ENCODE results near the gene RIOK3.
"Not testable (repeated sequence)": the region's sequence is repeated elsewhere in the genome, so short reads cannot be mapped to it uniquely, and the experiment has no call there.

RIOK3 gene, protein sequence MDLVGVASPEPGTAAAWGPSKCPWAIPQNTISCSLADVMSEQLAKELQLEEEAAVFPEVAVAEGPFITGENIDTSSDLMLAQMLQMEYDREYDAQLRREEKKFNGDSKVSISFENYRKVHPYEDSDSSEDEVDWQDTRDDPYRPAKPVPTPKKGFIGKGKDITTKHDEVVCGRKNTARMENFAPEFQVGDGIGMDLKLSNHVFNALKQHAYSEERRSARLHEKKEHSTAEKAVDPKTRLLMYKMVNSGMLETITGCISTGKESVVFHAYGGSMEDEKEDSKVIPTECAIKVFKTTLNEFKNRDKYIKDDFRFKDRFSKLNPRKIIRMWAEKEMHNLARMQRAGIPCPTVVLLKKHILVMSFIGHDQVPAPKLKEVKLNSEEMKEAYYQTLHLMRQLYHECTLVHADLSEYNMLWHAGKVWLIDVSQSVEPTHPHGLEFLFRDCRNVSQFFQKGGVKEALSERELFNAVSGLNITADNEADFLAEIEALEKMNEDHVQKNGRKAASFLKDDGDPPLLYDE

DNA sequence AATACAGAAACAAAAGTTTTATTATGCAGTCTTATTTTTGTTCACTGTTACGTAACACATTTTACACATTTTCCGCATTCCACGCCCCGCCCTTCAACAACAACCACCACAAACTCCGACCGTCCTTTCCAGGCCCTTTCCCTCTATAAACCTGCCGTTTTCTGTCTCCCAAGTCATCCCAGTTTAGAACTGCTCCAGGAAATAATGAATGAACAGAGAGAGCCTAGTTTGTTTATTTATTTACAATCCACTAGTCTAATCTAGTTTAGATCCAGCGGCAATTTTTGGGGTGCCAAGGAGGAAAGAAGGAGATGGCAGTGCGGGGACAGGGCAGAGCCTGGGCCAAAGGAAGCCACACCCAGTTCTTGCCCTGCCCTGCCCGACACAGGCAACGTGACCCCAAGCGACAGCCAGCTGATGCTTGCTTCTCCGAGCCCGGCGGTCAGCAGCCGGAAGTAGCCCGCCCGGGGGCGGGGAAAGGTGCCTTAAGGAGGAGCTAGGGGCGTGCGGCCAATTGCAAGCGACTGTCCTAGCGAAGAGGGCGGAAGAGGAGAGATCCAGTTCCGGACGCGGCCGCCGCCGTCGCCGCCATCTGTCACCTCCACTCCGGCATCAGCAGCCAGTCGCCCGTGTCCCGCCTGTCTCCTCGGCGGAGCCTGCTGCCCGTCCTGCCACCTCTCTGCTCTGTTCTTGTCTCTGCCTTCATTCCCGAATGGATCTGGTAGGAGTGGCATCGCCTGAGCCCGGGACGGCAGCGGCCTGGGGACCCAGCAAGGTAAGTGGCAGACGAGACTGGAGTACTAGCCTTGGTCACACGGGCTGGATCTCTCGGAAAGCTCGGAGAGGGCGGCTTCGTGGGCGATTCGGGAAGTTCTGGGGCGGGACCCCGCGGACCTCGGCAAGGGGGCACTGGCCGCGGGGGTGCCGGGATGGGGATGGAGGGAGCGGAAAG lies at the start of gene RIOK3:
Gene RIOK3, plus strand, starts transcription at position 560 of the 952 bp plus-strand sequence. Its CDS starts 153 bp downstream, at position 713.
- peak; percentile 98 for DNase-seq (ENCODE audit: low spot score)

DNA sequence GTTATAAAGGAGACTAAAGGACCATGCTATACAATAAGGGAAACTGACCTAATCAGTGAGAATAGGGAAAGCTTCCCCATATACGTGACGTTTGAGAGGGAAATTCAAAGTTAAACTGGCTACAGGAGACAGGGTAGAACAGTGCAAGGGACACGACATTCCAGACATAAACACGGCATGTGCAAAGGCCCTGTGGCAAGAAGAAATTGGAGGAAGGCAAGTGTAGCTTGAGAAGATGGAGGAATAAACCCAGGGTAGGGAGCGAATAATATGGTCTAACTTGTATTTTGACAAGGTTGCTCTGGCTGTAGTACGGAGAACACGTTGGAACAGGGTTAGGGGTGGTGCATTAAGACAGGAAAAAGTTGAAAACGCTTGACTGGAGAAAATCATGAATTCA lies 49.8 kb upstream of the RIOK3 start:
- no peak for DNase-seq (ENCODE audit: low spot score)

DNA sequence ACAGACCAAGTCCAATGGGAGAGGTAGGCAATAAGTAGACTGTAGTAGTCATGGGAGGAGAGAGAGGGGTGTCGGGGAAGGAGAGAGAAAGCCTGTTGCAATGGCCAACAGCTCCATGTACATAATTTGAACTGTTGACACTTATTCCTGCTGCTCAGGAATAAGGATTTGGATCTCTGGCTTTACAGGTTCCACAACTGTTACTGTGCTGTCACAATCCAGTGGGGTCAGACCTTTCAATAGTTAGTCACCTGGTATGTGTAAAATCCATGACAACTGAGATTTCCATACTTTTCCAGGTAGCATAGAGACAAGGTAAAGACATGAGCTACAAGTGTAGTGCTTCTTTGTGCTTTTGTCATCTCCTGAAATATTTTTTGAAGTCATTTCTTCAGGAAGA lies 47.5 kb upstream of the RIOK3 start:
- DNase-seq (ENCODE audit: low spot score): no peak

DNA sequence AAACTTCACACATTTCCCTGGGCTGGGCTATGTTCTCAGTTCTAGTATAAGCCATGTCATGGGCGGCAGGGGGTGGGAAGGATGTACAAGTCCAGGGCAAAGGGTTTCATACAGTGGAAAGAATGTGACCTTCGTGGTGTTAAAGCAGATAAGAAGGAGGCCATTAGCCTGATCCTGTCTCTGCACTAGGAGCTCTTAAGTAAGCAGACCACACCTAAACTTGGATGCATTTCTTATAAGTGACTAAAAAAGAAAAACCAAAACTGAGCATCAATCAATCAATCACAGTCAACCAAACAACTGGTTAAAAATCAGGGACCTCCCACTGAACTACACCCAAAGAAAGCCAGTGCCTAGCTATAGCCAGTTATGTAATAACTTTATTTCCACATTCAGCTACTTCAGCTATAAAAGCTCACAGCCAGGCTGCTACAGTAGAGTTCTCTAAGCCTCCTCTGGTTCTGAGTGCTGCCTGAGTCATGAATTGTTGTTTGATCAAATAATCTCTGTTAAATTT lies 46.8 kb upstream of the RIOK3 start:
- no peak for DNase-seq (ENCODE audit: low spot score)

DNA sequence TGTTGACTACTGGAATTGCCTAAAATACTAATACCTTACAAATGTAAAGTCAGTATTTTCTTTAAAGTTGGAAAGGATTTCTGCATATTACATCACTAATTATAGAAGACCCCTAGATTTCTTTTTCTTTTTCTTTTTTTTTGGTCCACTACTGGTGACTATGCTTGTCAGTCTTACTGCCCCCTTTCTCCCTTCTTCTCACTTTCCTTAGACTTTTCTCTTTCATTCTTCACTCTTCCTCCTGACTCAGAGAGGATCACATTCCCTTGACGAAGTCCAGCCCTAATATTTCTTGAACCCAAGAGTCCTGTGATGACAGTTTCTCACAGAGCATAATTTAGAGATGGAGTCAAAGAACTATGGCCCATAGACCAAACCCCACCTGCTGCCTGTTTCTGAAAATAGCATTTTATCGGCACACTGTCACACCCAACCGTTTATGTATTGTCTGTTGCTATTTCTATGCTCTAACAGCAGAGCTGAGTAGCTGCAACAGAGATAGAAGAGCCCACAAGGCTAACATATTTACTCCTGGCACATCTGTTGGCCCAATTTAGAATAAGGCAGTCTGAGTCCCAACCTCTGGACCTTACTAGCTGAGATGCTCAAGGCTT lies 40.6 kb upstream of the RIOK3 start:
- peak; percentile 11 for DNase-seq (ENCODE audit: low spot score)

DNA sequence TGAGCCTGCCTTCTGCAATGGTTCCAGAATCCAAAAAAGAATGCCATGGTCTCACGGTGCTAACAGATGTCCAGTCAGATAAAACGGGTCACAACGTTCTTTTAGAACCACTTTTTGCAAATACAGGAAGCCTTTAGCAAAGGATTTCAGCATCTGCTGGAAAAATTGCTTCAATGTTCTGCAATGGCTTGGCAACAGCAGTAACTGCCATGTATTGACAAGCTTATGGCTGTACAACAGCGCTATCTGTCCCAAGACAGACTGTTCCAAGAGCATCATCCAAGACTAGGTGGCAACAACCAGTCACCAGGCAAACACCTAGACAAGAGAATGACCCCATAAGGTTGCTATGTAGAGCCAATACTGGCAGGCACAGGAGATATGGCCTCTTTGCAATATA lies 37.6 kb upstream of the RIOK3 start:
- no peak for DNase-seq (ENCODE audit: low spot score)

DNA sequence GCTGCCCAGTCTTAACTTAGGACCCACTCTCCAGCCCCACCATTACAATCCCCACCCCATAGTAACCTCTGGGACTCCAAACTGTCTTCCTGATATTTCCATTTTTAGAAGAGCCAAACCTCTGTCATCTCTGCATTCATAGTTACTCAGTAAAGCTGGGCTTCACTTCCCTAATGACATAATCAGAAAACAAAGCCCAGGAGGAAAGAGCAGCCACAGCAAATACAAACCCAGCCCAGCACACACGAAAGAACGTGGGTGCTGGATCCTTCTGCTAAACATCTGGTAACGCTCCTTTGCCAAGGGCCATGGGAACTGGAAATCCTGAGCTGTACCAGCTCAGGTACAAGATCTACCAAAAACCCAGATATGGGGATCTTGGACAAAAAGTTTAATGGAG lies 36.8 kb upstream of the RIOK3 start:
- DNase-seq (ENCODE audit: low spot score): no peak

DNA sequence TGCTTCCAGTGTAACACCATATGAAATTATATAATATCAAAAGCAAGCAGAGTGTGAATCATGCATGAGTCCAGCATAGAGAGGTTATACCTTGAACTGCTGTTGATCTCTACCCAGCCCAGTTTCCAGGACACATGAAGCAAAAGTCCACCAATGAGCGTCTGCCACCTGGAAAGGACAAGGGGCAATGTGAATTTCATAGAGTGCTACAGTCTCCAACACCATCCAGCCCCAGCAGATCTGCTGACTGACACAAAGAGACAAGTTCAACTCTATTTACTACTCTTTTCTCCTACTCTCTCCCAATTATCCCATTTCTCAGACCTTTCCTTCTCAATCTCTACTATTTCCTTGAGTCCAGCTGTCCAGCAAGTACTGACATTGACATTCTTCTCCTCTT lies 31.8 kb upstream of the RIOK3 start:
- DNase-seq (ENCODE audit: low spot score): no peak

DNA sequence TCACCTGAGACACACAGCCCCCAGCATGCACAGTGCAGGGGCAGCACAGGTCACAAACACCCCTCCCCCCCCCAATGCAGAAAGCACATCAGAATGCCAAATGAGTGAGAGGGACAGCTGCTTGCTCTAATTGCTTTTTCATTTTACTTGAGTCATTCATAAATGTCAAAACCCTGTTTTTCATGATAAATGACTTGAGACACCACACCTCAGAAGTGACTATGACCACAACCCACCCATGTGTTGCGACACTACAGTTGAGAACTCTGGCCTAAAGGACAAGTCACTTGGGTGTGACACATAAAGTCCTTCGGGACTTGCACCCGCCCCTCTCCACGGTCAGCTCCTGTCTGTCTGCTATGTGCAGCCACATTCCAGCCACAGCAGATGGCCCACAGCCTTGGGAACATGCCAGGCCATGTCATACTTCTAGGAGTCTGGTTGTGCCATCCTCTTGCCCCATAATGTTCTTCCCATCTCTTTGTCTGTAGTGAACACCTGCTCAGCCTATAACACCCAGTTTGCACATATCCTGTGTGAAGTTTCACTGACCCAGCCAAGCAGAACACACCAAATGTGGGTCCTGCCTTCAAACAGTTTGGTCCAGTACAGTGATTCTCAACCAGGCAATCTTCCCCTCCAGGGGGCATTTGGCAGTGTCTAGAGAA lies 30.2 kb upstream of the RIOK3 start:
- DNase-seq (ENCODE audit: low spot score): peak; percentile 44

DNA sequence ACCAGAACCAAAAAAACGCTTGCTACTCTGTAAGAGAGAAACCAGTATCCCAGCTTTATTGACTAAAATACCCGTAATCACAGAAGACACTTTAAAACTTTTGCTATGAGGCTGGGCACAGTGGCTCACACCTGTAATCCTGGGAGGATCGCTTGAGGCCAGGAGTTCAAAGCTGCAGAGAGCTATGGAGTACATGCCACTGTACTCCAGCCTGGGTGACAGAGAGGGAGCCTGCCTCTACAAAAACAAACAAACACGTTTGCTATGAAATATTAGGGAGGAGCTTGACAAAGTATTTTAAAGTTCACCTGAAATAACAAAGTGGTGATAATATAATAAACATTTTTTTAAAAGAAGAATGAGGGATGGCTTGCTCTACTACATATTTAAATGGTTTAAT lies 28.5 kb upstream of the RIOK3 start:
- DNase-seq (ENCODE audit: low spot score): no peak

DNA sequence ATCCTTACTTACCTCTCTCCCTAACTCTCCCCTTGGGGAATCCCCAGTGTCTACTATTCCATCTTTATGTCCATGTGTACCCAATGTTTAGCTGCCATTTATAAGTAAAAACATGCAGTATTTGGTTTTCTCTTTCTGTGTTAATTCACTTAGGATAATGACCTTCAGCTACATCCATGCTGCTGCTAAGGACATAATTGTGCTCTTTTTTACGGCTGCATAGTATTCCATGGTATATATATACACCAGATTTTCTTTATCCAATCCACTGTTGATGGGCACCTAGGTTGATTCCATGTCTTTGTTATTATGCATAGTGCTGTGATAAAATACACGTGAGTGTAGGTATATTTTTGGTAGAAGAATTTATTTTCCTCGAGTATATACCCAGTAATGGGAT lies 24.3 kb upstream of the RIOK3 start:
- no peak for DNase-seq (ENCODE audit: low spot score)

DNA sequence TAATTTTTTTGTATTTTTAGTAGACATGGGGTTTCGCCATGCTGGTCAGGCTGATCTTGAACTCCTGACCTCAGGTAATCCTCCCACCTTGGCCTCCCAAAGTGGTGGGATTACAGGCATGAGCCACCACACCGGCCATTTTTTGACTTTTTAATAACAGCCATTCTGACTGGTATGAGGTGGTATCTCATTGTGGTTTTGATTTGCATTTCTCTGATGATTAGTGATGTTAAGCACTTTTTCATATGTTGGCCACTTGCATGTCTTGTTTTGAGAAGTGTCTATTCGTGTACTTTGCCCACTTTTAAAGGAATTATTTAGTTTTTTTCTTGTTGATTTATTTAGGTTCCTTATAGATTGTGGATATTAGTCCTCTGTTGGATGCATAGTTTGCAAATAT lies 23.5 kb upstream of the RIOK3 start:
- DNase-seq (ENCODE audit: low spot score): not testable (repeated sequence)

DNA sequence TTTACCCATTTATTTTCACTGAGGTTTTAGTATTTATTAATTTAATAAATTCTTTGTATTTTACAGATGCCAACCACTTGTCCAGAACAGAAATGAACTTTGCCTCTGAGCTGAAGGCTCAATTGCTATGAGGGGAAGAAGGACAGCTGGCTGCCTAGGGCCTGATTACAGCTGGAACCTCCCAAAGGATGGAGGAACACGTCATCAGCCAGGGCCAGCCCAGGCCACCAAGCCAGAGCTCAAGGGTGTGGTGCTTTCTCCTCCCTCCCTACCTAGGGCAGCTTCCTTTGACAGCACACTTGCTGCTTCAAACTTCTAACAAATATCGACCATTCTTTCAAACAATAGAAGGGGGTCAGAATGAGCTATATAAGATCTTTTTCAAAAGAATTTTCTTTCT lies 19.7 kb upstream of the RIOK3 start:
- DNase-seq (ENCODE audit: low spot score): no peak

DNA sequence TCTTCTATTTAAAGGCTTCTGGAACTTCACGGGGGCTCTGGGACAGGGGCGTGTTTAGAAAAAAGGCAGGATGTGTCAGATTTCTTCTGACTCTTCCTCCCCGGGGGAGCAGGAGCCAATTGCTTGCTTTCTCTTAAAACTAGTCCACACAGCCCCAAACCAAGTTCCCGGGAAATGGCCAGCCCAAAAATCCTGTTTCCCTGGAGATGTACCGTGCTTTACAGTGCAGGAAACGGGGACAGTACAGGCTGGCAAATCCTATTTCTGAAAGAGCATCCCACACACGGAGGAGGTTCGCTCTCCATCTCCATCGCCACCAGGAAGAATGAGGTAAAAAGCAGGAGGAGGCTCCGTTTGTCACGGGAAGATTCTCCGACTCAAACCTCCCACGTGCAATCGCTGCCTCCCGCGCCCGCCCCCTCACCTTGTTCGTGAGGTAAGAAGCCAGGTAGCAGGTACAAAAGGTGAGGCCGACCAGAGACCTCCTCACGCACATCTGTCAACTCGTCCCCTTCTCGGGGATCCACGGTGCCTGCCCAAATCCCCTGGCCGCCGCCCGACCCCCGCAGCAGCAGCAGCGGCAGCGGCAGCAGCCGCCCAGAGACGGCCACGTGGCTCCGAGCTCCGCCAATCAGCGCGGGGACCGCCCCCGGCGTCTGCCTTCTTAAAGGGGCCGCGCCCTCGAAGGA lies 15.6 kb upstream of the RIOK3 start:
- DNase-seq (ENCODE audit: low spot score): peak; percentile 78

DNA sequence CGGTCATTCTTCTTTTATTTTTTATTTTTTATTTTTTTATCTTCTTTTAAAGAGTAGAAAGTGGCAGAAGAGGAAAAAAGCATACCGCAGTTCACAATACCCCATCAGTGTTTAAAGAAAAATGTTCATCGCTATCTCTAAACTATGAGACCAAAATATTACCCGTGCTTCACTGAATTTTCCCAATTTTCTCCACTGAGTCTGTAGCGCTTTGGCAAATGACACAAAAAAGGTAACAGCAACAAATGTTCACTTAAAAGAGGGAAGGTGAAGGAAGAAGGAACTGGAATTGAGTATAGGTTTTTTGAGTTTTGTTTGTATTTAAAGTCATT lies 15.1 kb upstream of the RIOK3 start:
- no peak for DNase-seq (ENCODE audit: low spot score)

DNA sequence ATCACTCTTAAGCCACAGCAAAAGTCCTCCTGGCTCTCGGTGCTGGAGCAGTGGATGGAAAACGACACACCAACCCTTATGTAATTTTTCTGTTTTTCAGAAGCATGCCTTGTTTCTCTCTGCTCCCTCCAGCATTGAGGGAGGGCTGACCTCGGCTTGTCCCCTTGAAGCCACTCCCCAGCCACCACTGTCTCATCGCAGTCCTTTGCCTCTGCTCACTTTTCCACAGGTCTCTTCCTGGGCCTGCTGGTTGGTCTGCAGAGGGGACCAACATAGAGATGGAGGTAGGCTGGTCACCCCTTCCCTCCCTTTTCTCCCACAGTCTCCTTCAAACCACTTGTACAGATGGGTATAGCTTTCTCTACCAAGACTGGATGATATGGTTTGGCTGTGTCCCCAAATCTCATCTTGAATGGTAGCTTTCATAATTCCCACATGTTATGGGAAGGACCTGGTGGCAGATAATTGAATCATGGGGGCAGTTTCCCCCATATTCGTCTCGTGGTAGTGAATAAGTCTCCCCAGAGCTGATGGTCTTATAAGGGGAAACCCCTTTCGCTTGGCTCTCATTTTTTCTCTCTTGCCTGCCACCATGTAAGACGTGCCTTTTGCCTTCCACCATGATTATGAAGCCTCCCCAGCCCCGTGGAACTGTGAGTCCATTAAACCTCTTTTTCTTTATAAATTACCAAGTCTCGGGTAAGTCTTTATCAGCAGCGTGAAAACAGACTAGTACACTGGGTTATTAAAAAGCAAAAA lies 14.3 kb upstream of the RIOK3 start:
- DNase-seq (ENCODE audit: low spot score): no peak

DNA sequence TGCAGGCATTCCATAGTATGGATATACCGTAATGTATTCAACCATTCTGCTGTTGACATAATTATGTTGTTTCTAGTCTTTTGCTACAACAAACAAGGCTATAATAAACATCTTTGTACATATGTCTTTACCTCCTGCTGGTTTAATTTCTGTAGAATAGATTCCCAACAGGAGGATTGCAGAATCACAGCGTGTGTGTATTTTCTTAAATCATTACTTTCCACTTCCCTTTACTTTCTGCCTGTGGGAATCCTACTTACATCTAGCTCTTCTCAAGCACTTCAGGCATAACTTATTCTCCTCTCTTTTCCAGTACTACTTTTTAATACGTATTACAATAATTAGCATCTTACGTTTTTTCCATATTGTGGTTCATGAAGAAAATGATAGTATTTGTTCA lies 13.0 kb upstream of the RIOK3 start:
- DNase-seq (ENCODE audit: low spot score): no peak

DNA sequence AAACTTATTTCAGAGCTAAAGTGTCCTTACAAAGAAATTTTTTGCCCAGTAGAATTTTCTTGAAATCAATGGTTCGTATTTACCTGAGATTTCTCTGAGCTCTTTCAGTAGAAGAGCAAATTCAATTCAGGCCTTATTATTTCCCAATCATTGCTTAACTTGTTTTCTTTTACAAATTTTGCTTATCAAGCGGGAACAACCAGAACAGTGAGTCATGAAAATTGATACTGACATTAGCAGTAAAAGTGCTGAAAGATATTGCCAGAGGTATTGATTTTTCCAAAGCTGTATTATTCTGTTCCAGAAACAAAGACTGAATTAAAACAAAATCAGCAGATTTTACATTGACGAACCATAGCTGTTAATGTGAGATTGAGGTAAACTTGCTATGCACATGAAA lies 10.1 kb upstream of the RIOK3 start:
- DNase-seq (ENCODE audit: low spot score): no peak

DNA sequence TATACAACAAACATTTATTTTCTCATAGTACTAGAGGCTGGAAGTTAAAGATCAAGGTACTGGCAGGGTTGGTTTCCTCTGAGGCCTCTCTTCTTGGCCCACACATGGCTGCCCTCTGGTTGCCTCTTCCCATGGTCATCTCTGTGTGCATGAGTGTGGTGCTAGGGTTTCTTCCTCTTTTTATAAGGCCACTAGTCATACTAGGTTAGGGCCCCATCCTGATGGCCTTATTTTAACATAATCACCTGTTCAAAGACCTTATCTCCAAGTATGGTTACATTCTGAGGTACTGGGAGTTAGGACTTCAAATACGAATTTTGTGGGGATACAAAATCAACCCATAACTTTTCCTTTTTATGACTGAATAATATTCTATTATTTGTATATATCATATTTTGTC lies 4.8 kb upstream of the RIOK3 start:
- no peak for DNase-seq (ENCODE audit: low spot score)

DNA sequence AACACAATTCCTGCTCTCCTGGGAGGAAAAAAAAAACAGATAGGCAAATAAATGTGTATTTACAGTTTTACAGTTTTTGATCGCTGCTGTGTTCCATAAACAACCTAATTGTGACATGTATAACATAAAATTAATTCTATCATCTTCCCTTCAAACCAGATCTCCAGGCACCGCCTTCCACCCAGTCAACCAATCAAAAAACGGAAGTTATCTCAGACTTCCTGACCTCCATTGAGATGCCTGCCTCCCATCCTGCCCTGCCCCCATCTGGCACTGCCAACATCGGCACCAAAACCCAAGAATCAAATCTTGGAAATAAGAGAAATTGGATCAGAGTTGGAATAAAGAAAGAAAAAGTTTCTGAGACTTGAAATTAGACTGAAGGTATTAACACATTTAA lies 3.1 kb upstream of the RIOK3 start:
- no peak for DNase-seq (ENCODE audit: low spot score)

Data from NAMALWA (cell line).